CD4-positive, alpha-beta T cell (primary cell): ENCODE data around the gene TLL1. TPM values are rescaled to one million over a fixed set of nuclear protein-coding genes. Genes with fewer than 3 reads are reported as not detected.

ENCODE experiments used
- ATAC-seq: fragments of 200-7000 bp; cut with Tn5 transposase; one replicate; pipeline ENCODE4 v1.10.0; 2022; ENCODE audit warnings: mild to moderate bottlenecking; ENCODE audit not compliant: poor library complexity
- CTCF ChIA-PET: fragments of 350-600 bp; sonication (Branson Sonifier 250); formaldehyde crosslinking; loops from one replicate; lab custom pipeline; 2021; ENCODE audit warnings: antibody characterized with exemption, inconsistent platforms; lab: Charles Lee
- POLR2A ChIA-PET: fragments of 350-600 bp; sonication (Branson Sonifier 250); formaldehyde crosslinking; loops from one replicate; lab custom pipeline; 2021; ENCODE audit warnings: antibody characterized with exemption, inconsistent platforms; lab: Charles Lee
- DNase-seq, 14 experiments: peaks; one replicate each; pipeline ENCODE4 v3.0.0-alpha.2; 2013 to 2020; ENCODE audit warnings: mixed read lengths in 2 of 14
- H3K27ac ChIP-seq, 2 donors: one replicate each; pipeline versions ENCODE4 v1.5.1 to v1.7.0; 2013; ENCODE audit warnings: low read length in 2 of 2, low read depth in 1 of 2, mild to moderate bottlenecking in 1 of 2
- H3K27me3 ChIP-seq, 2 experiments: 1 replicate in 1 of 2; 2 replicates in 1 of 2; pipeline versions ENCODE4 v1.6.1 to v1.7.0; 2013; ENCODE audit warnings: low read length in 2 of 2, control low read depth in 1 of 2, mild to moderate bottlenecking in 1 of 2, moderate library complexity in 1 of 2; ENCODE audit not compliant: insufficient read depth in 2 of 2, control insufficient read depth in 1 of 2
- H3K36me3 ChIP-seq: one replicate; pipeline ENCODE4 v1.6.1; 2013; ENCODE audit warnings: low read length, control low read depth; ENCODE audit not compliant: insufficient read depth
- H3K4me1 ChIP-seq: one replicate; pipeline ENCODE4 v1.6.1; 2013; ENCODE audit warnings: low read length, control low read depth; ENCODE audit not compliant: insufficient read depth
- H3K4me3 ChIP-seq: one replicate; pipeline ENCODE4 v1.5.1; 2013; ENCODE audit warnings: mild to moderate bottlenecking, low read length, moderate library complexity
- H3K9me3 ChIP-seq, 2 experiments: 1 replicate in 1 of 2; 2 replicates in 1 of 2; pipeline versions ENCODE4 v1.6.1 to v1.7.0; 2013; ENCODE audit warnings: low read length in 2 of 2, mild to moderate bottlenecking in 2 of 2, control low read depth in 1 of 2, moderate library complexity in 1 of 2; ENCODE audit not compliant: control insufficient read depth in 1 of 2, insufficient read depth in 1 of 2
- H3K27ac Mint-ChIP-seq: one replicate; pipeline ENCODE4 v1.8.0; 2020; ENCODE audit warnings: mixed read lengths
- H3K27me3 Mint-ChIP-seq: one replicate; pipeline ENCODE4 v1.8.0; 2021; ENCODE audit warnings: mixed read lengths
- H3K36me3 Mint-ChIP-seq: one replicate; pipeline ENCODE4 v1.8.0; 2021; ENCODE audit warnings: low read depth, mixed read lengths
- H3K4me1 Mint-ChIP-seq: one replicate; pipeline ENCODE4 v1.8.0; 2021; ENCODE audit warnings: low read depth, mixed read lengths
- H3K4me3 Mint-ChIP-seq: one replicate; pipeline ENCODE4 v1.8.0; 2020; ENCODE audit warnings: mild to moderate bottlenecking, mixed read lengths
- H3K9me3 Mint-ChIP-seq: one replicate; pipeline ENCODE4 v1.8.0; 2020; ENCODE audit warnings: mixed read lengths
- intact Hi-C, 2 experiments: fragments of 100-400 bp; cut with DNase I in 1 of 2; cut with micrococcal nuclease in 1 of 2; formaldehyde crosslinking; loops; one replicate each; pipeline versions ENCODE4 v1.15.1 to v1.9.0; 2023 to 2025; cut with DNase I, micrococcal nuclease
- total RNA-seq, 174 experiments: library from RNA in 2 of 174; stranded (reverse) in 2 of 174; gene quantifications; one replicate each; pipeline ENCODE4 v1.2.3 and lab custom pipeline; 2021 to 2026
- TF ChIP-seq, protein P1 (sequence below): fragments of 200-600 bp; IDR thresholded peaks from one replicate; pipeline ENCODE4 v1.8.0; 2022; ENCODE audit warnings: antibody characterized with exemption, mild to moderate bottlenecking

Gene TLL1
- total RNA-seq, 2 experiments from 2014 or later: not detected

DNA sequence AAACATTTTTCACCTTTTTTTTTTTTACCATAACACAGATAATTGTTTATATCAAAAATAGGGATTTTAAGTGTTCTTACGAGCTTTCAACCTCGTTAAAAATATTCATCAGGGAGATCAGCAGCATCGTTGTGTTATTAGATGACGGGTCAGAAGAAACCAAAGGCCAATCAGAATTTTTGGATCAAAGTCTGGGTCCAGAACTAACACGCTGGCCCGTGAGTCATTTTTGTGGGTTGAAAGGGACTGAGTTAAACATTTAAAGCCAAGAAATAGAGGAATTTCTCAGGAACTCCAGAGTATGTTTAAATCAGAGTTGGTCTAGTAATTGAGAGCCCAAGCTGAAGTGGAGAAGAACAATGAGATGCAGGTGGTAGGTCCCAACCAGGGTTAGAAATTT, 170.8 kb downstream of the TLL1 start:
- intact Hi-C loops: no loop called here
- Mint-ChIP-seq H3K27me3 (no peaks in the 10 kb centered on the region), H3K9me3 (no peaks in the 10 kb centered on the region), H3K4me3 (no peak overlapping the region), H3K27ac (no peak overlapping the region), H3K4me1 (no peaks in the 10 kb centered on the region), H3K36me3 (no peaks in the 10 kb centered on the region)
- no peaks in the 10 kb centered on the region for H3K36me3 ChIP-seq
- DNase-seq: no peak
- TF ChIP-seq, protein P1, sequence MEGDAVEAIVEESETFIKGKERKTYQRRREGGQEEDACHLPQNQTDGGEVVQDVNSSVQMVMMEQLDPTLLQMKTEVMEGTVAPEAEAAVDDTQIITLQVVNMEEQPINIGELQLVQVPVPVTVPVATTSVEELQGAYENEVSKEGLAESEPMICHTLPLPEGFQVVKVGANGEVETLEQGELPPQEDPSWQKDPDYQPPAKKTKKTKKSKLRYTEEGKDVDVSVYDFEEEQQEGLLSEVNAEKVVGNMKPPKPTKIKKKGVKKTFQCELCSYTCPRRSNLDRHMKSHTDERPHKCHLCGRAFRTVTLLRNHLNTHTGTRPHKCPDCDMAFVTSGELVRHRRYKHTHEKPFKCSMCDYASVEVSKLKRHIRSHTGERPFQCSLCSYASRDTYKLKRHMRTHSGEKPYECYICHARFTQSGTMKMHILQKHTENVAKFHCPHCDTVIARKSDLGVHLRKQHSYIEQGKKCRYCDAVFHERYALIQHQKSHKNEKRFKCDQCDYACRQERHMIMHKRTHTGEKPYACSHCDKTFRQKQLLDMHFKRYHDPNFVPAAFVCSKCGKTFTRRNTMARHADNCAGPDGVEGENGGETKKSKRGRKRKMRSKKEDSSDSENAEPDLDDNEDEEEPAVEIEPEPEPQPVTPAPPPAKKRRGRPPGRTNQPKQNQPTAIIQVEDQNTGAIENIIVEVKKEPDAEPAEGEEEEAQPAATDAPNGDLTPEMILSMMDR: no peak
- peaks cover 0 to 4% of the 10 kb centered on the region in 2 experiments for H3K9me3 ChIP-seq
- H3K4me3 ChIP-seq: no peak overlapping the region
- ChIA-PET POLR2A (no interaction called here), CTCF (no interaction called here)
- H3K27me3 ChIP-seq: no peaks in the 10 kb centered on the region
- no peak overlapping the region for H3K27ac ChIP-seq
- ATAC-seq: no peak
- H3K4me1 ChIP-seq: no peaks in the 10 kb centered on the region

GRCh38 chr4:166044871-166045270, 171.8 kb downstream of the TLL1 start:
- Mint-ChIP-seq H3K27ac (no peak overlapping the region), H3K4me1 (no peaks in the 10 kb centered on the region), H3K36me3 (no peaks in the 10 kb centered on the region), H3K4me3 (no peak overlapping the region), H3K27me3 (no peaks in the 10 kb centered on the region), H3K9me3 (no peaks in the 10 kb centered on the region)
- Histone ChIP-seq H3K27ac (no peak overlapping the region), H3K4me3 (no peak overlapping the region), H3K27me3 (no peaks in the 10 kb centered on the region), H3K9me3 (peaks cover 0 to 4% of the 10 kb centered on the region in 2 experiments), H3K4me1 (no peaks in the 10 kb centered on the region), H3K36me3 (no peaks in the 10 kb centered on the region)
- intact Hi-C loops: no loop called here
- TF ChIP-seq, protein P1: no peak
- no peak for DNase-seq
- ChIA-PET CTCF (no interaction called here), POLR2A (no interaction called here)
- ATAC-seq: no peak

GRCh38 chr4:166045457-166045856, 172.4 kb downstream of the TLL1 start:
- peak in 4 of 14 experiments; percentile 0 to 67 (median 52) for DNase-seq
- H3K9me3 Mint-ChIP-seq: no peaks in the 10 kb centered on the region
- ATAC-seq: peak; percentile 49
- Histone ChIP-seq H3K27ac (no peak overlapping the region), H3K4me3 (no peak overlapping the region), H3K36me3 (no peaks in the 10 kb centered on the region), H3K27me3 (no peaks in the 10 kb centered on the region), H3K4me1 (no peaks in the 10 kb centered on the region), H3K9me3 (peaks cover 0 to 4% of the 10 kb centered on the region in 2 experiments)
- TF ChIP-seq, protein P1: no peak
- ChIA-PET CTCF (no interaction called here), POLR2A (no interaction called here)
- H3K36me3 Mint-ChIP-seq: no peaks in the 10 kb centered on the region
- H3K4me1 Mint-ChIP-seq: no peaks in the 10 kb centered on the region
- H3K27me3 Mint-ChIP-seq: no peaks in the 10 kb centered on the region
- no peak overlapping the region for H3K4me3 Mint-ChIP-seq
- no peak overlapping the region for H3K27ac Mint-ChIP-seq
- intact Hi-C loops: no loop called here
